DMS153 treated with DMSO at 0.1 percent for 48 hours (cell line): ENCODE measurements around the gene ZFYVE16.
"Not testable (repeated sequence)": the region's sequence is repeated elsewhere in the genome, so short reads cannot be mapped to it uniquely, and the experiment has no call there.

Experiments used
- DNase-seq: peaks from one replicate; lab custom pipeline; 2025; ENCODE audit not compliant: unreplicated experiment; lab: John Stamatoyannopoulos, UW

Gene ZFYVE16

GRCh38 chr5:80407735-80408483, at the start of gene ZFYVE16:
ZFYVE16 (plus strand) TSS chr5:80408064; CDS start chr5:80434148, 26,084 bp downstream.
- DNase-seq, result peak; percentile 67

- no peak for DNase-seq
Observed at GRCh38 chr5:80360914-80361444, 46.9 kb upstream of the ZFYVE16 start.

GRCh38 chr5:80364892-80365291, 43.0 kb upstream of the ZFYVE16 start:
- no peak for DNase-seq

GRCh38 chr5:80368661-80369480, 39.0 kb upstream of the ZFYVE16 start:
- DNase-seq, result no peak

- DNase-seq, result no peak
Observed at GRCh38 chr5:80369521-80369920, 38.3 kb upstream of the ZFYVE16 start.

- DNase-seq, result no peak
Observed at GRCh38 chr5:80370390-80370789, 37.5 kb upstream of the ZFYVE16 start.

- no peak for DNase-seq
Observed at GRCh38 chr5:80372780-80373179, 35.1 kb upstream of the ZFYVE16 start.

- no peak for DNase-seq
Observed at GRCh38 chr5:80374188-80374587, 33.7 kb upstream of the ZFYVE16 start.

- no peak for DNase-seq
Observed at GRCh38 chr5:80376557-80376956, 31.3 kb upstream of the ZFYVE16 start.

- no peak for DNase-seq
Observed at GRCh38 chr5:80382488-80382887, 25.4 kb upstream of the ZFYVE16 start.

GRCh38 chr5:80387063-80387768, 20.6 kb upstream of the ZFYVE16 start:
- no peak for DNase-seq

GRCh38 chr5:80389580-80389979, 18.3 kb upstream of the ZFYVE16 start:
- DNase-seq, result no peak

GRCh38 chr5:80390413-80390812, 17.5 kb upstream of the ZFYVE16 start:
- not testable (repeated sequence) for DNase-seq

GRCh38 chr5:80391267-80391666, 16.6 kb upstream of the ZFYVE16 start:
- DNase-seq, result not testable (repeated sequence)

GRCh38 chr5:80399526-80400239, 8.2 kb upstream of the ZFYVE16 start:
- DNase-seq, result no peak

GRCh38 chr5:80400368-80400767, 7.5 kb upstream of the ZFYVE16 start:
- DNase-seq, result not testable (repeated sequence)

GRCh38 chr5:80403782-80404181, 4.1 kb upstream of the ZFYVE16 start:
- DNase-seq, result no peak

GRCh38 chr5:80406980-80407734, 707 bp upstream of the ZFYVE16 start:
- no peak for DNase-seq

- DNase-seq, result no peak
Observed at GRCh38 chr5:80408484-80409366, 861 bp downstream of the ZFYVE16 start.
